Measurements from ENCODE around the gene TNIK. TPM values are rescaled to one million over a fixed set of nuclear protein-coding genes. Genes with fewer than 3 reads are reported as not detected.

Gene TNIK
- total and polyA plus RNA-seq, 10 of the 15 experiments (the other 5 are each of a cell fraction or from before 2014, with no cell fraction given), result 13.9 to 74.3 (median 48.2) TPM

DNA sequence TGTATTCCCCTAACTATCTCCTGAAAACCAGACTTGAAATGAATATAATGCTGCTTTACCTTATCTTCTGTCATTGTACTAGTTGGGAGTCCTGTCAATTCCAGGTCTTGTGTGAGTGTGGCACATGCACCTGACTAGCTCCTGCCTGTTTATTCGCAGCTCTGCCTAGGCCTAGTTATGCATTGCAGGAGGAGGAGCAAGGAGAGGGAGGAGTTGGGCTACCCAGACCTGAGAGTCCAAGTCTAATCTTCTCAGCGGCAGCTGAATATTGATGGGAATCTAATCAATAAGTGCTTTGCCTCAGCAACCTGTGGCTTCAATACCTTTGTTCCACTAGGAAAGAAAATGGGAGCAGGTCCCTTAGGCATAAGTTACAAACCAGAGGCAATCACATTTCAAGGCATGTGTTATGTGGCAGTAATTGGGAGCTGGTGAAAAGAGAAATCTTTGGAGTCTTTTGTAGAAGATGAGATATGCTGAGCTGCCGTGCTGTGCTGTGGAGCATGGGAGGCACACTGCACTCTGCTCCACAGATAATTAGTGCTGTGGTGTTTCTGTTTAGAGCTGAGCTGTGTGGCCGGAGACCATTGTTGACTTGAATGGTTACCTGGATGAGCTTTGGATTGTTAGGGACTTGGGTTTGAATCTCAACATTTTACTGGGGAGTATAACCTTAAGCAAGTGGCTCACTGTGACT, 433.5 kb downstream of the TNIK start, which contains the start of gene SLC2A2:
SLC2A2 (minus strand) TSS at position 124 of the 697 bp plus-strand sequence; CDS start at position 74, 50 bp downstream.
- CTCF ChIA-PET, result interaction anchor here (0.6 to 1.4 kb wide), 2 partner anchors 11 to 1520 kb away, joined by 3 to 4 read pairs; no protein-coding TSS in a partner anchor

More for the DNA sequence above, 433.5 kb downstream of the TNIK start, which contains the start of gene SLC2A2:
- FAIRE-seq (no peak), DNase-seq (ENCODE audit: low read depth, low spot score) (no peak), ATAC-seq (no peak)
- no peaks in the 10 kb centered on the region for H3K79me2 ChIP-seq (ENCODE audit: control insufficient read depth, insufficient read depth, low read length)
- H3K9ac ChIP-seq (ENCODE audit: control insufficient read depth, insufficient read depth, low read length), result no peak within 1 kb of the TSS
- H3K27ac ChIP-seq (ENCODE audit: control insufficient read depth, insufficient read depth), result no peak within 1 kb of the TSS
- POLR2A ChIA-PET, result no interaction called here
- H3K4me2 ChIP-seq (ENCODE audit: control insufficient read depth, insufficient read depth), result no peak within 1 kb of the TSS
- whole genome bisulfite sequencing (ENCODE audit: insufficient coverage, insufficient replicate concordance, low lambda C conversion rate, missing lambda C conversion rate), result 71% methylated on average over 4 of the region's 4 CpGs
- intact Hi-C loops (cut with micrococcal nuclease; ENCODE audit: unreplicated experiment), result no loop called here
- SMC1A ChIA-PET (ENCODE audit: uncharacterized antibody, unreplicated experiment), result interaction anchor here (0.5 kb wide), 1 partner anchor 40 kb away, joined by 3 read pairs; no protein-coding TSS in a partner anchor
- no peak within 1 kb of the TSS for H2AFZ ChIP-seq (ENCODE audit: control insufficient read depth, low read depth, low read length)
- TF ChIP-seq HCFC1 (IDR thresholded peaks at IDR 0.05; ENCODE audit: low read length) (no peak), SRF (IDR thresholded peaks at IDR 0.05; ENCODE audit: low read depth in 2 of 2, low read length in 2 of 2) (no peak), WRNIP1 (IDR thresholded peaks at IDR 0.05; ENCODE audit: borderline replicate concordance, low read depth, low read length) (no peak), NFIC (IDR thresholded peaks at IDR 0.05; ENCODE audit: low read depth, low read length) (no peak), TCF7 (IDR thresholded peaks at IDR 0.05; ENCODE audit: borderline replicate concordance) (no peak), SPI1 (IDR thresholded peaks at IDR 0.05; ENCODE audit: borderline replicate concordance, insufficient read depth, low read depth, low read length) (no peak), SIX5 (IDR thresholded peaks at IDR 0.05; ENCODE audit: low read depth, low read length, severe bottlenecking) (no peak), JUND (IDR thresholded peaks at IDR 0.05; ENCODE audit: low read depth, low read length) (no peak), STAT3 (IDR thresholded peaks at IDR 0.05; ENCODE audit: low read depth, low read length) (no peak), ATF7 (IDR thresholded peaks at IDR 0.05; ENCODE audit: low read depth) (no peak), ZNF384 (IDR thresholded peaks at IDR 0.05; ENCODE audit: borderline replicate concordance, low read depth, low read length) (no peak), GABPA (IDR thresholded peaks at IDR 0.05; ENCODE audit: low read depth) (no peak)
- TF ChIP-seq, protein P1, sequence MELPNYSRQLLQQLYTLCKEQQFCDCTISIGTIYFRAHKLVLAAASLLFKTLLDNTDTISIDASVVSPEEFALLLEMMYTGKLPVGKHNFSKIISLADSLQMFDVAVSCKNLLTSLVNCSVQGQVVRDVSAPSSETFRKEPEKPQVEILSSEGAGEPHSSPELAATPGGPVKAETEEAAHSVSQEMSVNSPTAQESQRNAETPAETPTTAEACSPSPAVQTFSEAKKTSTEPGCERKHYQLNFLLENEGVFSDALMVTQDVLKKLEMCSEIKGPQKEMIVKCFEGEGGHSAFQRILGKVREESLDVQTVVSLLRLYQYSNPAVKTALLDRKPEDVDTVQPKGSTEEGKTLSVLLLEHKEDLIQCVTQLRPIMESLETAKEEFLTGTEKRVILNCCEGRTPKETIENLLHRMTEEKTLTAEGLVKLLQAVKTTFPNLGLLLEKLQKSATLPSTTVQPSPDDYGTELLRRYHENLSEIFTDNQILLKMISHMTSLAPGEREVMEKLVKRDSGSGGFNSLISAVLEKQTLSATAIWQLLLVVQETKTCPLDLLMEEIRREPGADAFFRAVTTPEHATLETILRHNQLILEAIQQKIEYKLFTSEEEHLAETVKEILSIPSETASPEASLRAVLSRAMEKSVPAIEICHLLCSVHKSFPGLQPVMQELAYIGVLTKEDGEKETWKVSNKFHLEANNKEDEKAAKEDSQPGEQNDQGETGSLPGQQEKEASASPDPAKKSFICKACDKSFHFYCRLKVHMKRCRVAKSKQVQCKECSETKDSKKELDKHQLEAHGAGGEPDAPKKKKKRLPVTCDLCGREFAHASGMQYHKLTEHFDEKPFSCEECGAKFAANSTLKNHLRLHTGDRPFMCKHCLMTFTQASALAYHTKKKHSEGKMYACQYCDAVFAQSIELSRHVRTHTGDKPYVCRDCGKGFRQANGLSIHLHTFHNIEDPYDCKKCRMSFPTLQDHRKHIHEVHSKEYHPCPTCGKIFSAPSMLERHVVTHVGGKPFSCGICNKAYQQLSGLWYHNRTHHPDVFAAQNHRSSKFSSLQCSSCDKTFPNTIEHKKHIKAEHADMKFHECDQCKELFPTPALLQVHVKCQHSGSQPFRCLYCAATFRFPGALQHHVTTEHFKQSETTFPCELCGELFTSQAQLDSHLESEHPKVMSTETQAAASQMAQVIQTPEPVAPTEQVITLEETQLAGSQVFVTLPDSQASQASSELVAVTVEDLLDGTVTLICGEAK (IDR thresholded peaks at IDR 0.05; ENCODE audit: borderline replicate concordance), result no peak
- H3K27me3 ChIP-seq (replicated peaks in 1 of 2; ENCODE audit: control insufficient read depth in 2 of 2, insufficient read depth in 2 of 2, low read length in 1 of 2), result peaks cover 3 to 28% of the 10 kb centered on the region in 2 experiments
- no peak within 1 kb of the TSS for H3K4me3 ChIP-seq
- no peaks in the 10 kb centered on the region for H3K9me3 ChIP-seq (replicated peaks; ENCODE audit: control insufficient read depth, insufficient read depth, low read length)
- H4K20me1 ChIP-seq (ENCODE audit: control insufficient read depth, insufficient read depth), result no peaks in the 10 kb centered on the region
- BruUV-seq (replicated peaks), result no TSS peak
- RAD21 ChIA-PET (ENCODE audit: unreplicated experiment), result no interaction called here
- in situ Hi-C loops (cut with MboI), result no loop called here
- no peaks in the 10 kb centered on the region for H3K36me3 ChIP-seq (ENCODE audit: control insufficient read depth in 2 of 2, insufficient read depth in 2 of 2, low read length in 1 of 2)
- no peaks in the 10 kb centered on the region for H3K4me1 ChIP-seq (ENCODE audit: control insufficient read depth, insufficient read depth, low read length)

Data from GM12878 (cell line).